ENCODE data around the gene ZFHX2. TPM values are rescaled to one million over a fixed set of nuclear protein-coding genes. Genes with fewer than 3 reads are reported as not detected.

Gene ZFHX2
- polyA plus RNA-seq, 4 donors, result 6.7 to 7.8 (median 6.9) TPM

DNA sequence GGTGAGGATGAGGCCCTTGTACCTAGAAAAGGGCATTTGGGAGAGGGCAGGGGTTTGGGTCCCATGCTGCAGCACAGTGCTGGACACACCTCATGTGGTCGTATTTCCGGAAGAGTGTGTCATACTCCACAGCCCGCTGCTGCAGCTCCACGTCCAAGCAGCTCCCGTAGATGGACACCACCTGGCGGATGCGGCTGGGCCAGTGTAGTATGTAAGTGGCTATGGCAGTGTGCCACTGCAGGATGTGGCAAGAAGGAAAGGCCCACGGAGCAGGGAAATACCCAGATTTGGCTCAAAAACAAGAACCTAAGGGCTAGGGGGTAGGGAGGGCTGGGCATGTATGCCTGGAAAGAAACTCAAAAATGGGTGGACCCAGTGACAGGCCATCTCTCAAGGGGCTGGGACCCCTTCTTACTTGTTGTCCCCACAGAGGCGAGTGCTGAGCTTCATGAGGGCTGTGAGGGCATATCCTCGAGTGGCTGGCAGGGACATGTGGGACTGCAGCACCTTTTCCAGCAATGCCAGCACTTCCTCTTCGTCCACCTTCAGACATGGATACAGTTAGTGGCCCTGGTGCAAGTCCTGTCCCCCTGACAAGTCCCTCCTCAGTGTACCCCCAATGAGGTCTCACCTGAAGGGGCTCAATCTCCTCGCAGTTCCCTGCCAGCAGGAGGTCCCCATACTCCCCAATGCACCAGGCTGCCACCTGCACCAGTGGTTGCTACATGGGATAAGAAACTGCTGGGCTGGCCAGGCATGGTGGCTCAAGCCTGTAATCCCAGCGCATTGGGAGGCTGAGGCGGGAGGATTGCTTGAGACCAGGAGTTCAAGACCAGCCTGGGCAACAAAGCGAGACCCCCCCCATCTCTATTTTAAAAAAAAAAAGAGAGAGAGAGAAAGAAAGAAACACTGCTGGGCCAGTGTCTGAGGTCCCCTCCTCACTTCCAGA lies 10.6 kb upstream of the ZFHX2 start:
- DNase-seq (ENCODE audit: low read depth in 4 of 4, low spot score in 3 of 4), result no peak

DNA sequence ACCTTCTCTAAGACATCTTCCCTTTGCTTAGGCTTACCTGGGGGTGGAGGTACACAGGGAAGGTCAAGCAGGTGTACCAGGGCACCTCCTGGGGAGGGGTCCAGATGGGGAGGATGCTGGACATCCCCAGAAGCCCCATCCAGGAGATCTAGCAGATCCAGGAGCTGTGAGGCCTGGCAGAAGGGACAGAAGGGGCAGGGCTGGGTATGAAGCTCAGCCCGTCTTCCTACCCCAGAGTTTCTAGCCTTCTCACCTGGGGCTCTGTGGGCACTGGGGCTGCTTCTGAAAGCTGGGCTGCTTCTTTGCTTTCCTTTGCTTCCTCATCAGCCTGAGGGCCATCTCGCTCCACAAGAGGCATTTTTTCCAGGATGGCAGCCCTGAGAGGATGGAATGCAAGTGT lies 9.7 kb upstream of the ZFHX2 start:
- DNase-seq (ENCODE audit: low read depth in 4 of 4, low spot score in 3 of 4), result no peak

- DNase-seq (ENCODE audit: low read depth in 4 of 4, low spot score in 3 of 4), result no peak
These were observed 8.5 kb upstream of the ZFHX2 start for GRCh38 chr14:23559926-23560520.

DNA sequence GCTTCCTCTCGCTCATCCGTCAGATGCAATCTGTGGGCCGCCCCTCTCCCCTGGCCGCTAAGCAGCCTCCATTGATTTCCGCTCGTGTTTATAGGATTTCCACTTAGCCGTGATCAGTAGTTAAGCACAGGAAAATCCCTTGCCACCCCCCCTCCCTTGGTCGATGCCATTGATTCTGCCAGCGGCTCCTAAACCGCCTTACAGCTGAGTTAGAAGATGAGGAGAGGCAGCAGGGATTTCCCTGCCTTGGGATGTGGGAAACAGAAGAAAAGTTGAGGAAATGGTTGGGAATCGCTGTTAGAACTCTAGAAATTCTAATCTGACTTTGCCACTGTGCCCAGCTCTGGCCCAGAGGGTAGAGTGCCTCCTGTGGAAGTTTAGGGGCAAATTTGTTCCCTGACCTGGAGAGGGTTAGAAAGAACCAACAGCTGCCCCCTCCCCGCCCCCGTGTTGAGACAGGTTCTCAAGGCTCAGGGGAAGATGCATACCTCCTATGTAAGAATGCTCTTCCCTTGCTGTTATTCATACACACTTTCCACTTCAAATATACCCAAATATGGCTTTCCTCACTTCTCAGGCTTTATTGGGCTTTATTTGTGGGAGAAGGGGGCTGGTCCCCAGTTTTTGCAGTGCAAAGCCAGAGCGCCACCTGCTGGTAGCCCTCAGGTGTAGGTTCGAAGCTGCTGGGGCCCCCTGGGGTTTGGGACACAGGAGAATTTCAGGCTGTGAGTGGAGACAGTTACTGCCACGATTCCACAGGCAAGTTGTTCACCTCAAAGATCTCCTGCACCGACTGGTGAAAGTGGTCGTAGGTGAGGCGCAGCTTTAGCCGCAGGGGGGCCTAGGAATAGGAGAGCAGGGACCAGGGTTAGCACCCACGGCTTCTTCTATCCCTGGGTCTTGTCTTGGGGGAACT lies 7.7 kb upstream of the ZFHX2 start:
- no peak for DNase-seq (ENCODE audit: low read depth in 4 of 4, low spot score in 3 of 4)

DNA sequence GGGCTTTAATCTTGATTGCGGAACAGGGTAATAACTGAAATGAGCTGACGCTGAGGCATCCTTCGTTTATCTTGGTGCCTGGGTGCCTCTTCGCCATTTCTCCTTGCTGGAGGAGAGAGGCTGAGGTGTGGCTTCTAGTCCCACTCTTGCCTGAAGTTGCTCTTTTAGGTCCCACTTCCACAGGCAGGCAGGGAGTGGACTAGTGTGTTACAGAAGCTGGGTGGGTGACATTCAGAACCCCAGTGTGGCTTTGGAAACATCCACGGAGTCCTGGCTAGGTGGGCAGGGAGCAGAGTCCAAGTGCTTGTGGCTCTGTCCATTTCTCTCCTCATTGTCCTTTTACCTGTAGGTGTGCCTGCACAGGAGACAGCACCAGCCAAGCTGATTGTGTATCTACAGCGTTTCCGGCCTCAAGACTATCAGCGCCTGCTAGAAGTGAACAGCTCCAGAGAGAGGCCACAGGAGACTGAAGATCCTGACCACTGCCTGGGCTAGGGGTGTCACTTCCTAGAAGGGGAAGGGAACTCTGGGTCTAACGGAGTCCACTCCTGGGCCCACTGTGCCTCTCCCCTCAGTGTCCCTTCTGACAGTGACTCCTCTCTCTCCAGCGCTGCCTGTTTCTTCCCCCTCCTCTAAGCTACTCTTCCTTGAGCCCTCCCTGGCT lies 6.9 kb upstream of the ZFHX2 start:
- no peak for DNase-seq (ENCODE audit: low read depth in 4 of 4, low spot score in 3 of 4)

GRCh38 chr14:23557946-23558345 lies 6.4 kb upstream of the ZFHX2 start:
- DNase-seq (ENCODE audit: low read depth in 4 of 4, low spot score in 3 of 4), result no peak

DNA sequence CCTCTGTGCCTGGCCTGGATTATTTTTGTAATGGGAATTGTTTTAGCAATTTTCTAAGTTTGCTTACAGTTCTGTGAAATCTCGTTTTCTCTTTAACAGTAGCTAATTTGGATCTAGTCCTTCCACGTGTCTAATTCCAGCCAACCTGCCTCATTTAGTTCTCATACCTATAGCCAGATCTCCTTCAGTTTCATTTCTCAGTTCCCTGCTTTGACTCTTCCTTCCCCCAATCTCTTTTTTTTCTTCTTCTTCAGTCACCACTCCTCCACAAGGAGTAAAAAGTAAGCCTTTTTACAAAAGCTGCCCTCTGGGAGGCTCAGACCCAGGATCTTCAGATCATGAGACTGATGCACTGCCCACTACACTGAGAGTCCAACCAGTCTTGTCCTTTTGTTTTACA lies 6.0 kb upstream of the ZFHX2 start:
- DNase-seq (ENCODE audit: low read depth in 4 of 4, low spot score in 3 of 4), result no peak

DNA sequence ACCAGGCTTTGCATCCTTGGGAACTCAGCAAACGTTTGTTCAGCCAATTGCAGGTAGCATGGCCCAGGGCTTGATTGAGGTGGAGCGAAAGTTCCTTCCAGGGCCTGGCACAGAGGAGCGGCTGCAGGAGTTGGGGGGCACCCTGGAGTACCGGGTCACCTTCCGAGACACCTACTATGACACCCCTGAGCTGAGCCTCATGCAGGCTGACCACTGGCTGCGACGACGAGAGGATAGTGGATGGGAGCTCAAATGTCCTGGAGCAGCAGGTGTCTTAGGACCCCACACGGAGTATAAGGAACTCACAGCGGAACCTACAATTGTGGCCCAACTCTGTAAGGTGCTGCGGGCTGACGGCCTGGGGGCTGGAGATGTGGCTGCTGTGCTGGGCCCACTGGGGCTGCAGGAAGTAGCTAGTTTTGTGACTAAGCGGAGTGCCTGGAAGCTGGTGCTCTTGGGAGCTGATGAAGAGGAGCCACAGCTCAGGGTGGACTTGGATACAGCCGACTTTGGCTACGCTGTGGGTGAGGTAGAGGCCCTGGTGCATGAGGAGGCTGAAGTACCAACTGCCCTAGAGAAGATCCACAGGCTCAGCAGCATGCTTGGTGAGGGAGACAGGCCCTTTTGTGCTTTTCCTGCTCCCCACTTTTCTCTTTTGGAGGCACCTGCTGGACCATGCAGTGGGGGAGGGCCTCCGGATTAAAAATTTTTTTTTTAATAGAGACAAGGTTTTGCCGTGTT lies 5.3 kb upstream of the ZFHX2 start:
- DNase-seq (ENCODE audit: low read depth in 4 of 4, low spot score in 3 of 4), result no peak

- peak in 3 of 4 donors; percentile 75 to 86 (median 85) for DNase-seq (ENCODE audit: low read depth in 4 of 4, low spot score in 3 of 4)
These were observed 4.5 kb upstream of the ZFHX2 start, which contains the start of gene THTPA for GRCh38 chr14:23555882-23556699. Gene THTPA (plus strand): TSS chr14:23556271. CDS start chr14:23556758, 487 bp downstream.

DNA sequence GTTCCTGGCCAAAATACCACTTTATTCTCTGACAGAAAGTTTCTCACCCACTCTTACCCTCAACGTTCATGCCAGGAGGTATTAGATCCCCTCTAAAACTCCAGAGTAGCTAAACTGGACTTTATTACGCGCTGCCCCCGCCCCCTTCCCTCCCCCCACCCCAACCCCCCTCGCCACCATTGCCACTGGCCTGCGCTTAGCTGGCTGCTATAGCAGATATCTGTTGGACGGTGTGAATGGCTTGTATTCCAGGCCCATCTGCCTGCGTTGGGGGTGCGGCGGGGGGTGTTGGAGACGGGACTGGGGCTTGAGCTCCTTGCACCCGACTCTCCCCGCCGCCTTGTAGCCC lies 3.9 kb upstream of the ZFHX2 start:
- DNase-seq (ENCODE audit: low read depth in 4 of 4, low spot score in 3 of 4), result no peak

DNA sequence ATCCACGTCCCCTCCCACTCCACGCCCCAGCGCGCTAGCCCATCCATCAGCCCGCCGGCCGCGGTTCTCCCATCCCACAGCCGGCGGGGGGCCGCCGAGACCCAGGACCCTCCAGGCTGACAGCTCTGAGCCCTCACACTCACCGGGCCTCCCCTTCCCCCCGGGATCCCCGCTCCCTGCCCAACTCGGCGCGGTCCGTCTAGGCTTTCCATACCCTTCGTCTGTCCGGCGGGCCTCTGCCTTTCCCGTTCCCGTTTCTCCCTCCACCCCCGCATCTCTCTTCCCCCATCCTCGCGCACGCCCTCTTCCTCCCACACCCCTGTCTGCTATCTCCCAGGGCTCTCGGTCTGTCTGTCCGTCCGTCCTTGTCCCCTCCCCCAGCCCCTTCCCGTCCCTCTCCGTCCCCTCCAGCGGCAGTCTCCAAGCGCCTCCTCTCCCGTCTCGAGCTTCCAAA lies 726 bp downstream of the ZFHX2 start:
- no peak for DNase-seq (ENCODE audit: low read depth in 4 of 4, low spot score in 3 of 4)

DNA sequence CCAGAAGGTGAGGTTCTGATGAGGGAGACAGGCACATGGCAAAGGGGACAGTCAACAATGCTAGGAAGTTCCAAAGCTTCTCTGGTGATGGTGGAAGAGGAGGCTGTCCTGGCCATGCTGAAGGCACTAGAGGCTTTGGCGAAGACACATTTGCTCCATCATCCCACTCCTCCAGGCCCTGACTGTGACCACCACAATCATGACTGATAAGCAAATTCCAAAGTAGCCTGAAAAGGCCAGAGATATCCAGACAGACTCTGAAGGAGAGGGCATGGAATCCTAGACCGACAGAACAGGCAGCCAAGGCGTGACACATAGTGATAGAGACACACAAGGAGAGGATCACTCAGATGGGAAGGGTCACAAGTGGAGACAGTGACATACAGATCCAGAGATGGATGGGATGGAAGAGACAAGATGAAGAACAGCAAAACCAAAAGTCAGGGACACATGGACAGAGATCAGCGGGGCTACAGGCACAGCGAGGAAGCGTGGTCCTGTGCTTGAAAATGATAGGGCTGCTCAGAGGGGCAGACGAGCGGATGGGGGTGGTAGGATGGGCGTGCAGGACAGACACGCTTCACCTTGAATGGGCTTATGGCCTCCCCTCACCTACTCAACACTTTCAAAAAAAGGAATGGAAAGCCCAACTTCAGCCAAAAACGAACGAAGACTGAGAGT lies 1.3 kb downstream of the ZFHX2 start:
- no peak for DNase-seq (ENCODE audit: low read depth in 4 of 4, low spot score in 3 of 4)

DNA sequence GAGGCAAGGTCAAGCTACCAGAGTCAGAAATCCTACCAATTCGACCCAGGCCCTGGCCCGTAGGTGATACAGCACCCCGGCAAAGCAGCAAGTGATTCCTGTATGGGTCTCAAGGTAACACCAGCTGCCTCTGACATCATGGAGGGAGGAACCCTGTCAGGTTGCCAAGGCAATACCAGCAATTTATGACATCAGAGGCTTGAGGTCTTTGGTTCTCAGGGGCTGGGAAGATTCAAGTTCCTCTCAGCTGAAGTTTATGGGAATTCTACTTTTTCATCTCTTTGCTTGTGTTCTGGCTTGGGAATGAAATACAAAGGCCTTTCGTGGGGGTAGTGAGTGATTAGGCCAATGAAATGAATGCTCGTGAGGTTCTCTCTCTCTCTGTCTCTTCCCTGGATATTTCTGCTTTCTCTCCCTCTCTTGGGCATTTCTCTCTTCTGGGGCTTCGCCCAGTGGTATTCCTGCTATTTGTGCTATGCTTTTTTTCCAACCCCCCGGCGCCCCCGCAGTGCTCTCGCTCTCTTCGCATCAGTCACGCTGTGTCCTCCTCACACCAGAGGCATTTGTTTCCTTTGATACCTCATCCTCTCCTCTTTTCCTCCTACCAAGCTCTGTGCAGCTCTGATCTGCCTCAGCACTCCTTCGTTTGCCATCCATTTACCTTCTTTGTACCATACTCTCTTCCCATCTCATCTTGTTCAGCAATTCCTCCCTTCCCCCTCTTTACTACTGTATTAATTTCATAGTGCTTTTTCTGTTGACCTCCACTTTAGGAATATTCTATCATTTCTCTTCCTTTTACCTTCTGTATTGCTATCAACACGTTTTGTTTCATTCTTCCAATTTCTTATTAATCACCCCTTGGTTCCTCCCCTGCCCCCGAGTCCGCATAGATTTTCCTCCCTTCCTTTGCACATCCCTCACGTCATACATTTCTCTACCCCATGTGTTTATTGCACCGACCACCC lies 2.9 kb downstream of the ZFHX2 start:
- DNase-seq (ENCODE audit: low read depth in 4 of 4, low spot score in 3 of 4), result no peak

DNA sequence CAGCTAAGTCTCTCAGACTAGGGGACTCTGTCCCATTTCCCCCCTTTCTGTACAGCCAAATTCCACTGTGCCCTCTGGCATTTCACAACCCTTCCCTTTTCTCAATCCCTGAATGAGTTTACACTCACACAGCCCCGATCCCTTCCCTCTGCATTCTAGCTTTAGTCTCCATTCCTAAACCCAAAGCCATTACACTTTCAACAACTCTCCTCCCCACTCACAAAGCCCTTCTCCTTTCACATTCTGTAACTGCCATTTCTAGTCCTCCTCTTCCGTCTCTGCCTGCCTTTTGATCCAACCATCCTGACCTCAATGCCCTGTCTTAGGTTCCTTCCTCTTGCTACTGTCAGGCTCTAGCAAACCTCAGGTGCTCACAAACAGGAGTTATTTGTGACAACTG lies 3.6 kb downstream of the ZFHX2 start:
- DNase-seq (ENCODE audit: low read depth in 4 of 4, low spot score in 3 of 4), result no peak

DNA sequence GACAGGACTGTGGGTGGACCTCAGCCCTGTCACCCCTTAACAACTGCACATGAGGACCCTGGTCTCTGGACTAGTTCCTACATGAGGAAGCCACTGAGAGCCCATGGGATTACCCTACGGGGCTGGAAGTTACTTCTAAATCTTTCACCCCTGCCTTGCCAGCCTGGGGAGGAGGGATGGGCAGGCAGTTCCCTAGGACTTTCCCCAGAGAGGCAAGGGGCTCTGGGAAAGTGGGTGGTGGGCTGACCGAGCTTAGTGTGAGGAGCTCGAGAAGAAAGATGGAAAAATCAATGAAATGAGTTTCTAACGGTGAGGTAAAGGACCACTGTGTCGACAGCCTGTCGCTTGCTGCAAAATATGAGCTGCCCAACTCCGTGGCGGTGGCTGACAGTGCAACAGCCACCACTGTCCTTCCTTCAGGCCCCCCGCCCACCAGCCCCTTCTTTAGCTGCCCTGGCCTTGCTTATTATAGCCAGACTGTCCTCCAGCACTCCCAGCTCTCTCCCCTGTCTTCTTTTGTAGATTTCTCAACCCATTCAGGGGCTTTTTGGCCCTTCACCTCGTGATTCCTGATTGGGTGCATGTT lies 5.0 kb downstream of the ZFHX2 start:
- no peak for DNase-seq (ENCODE audit: low read depth in 4 of 4, low spot score in 3 of 4)

DNA sequence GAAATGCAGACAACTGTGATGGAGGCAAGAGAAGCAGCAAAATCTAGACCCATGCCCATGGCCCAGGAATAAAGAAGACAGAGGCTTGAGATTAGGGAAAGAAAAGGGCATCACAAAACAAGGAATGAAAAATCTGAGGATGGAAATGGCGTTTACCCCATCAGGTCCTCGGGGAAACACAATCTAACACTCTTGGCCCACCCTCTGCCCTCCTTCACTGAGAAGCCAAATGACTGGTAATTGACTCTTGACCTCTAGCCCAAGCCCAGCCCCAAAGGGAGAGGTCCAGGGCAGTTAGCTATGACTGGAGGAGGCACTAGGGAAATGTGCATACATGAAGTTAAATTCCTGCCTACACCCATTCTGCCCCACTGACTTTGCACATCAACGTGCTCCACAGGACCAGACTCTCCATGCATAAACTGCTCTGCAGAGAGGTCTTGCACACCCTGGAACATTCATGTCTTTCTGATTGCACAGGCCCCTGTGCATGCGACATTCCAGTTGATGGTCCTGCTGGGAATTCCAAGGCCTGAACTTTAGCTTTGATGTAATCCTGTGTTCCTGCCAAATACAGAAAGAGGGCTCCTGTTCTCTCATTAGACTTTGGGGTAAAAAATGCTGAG lies 5.7 kb downstream of the ZFHX2 start:
- no peak for DNase-seq (ENCODE audit: low read depth in 4 of 4, low spot score in 3 of 4)
